Endothelial cell of umbilical vein (primary cell): Measurements from ENCODE around the gene IL1R2.

ENCODE experiments used
- EZH2 ChIP-seq: IDR thresholded peaks from 2 replicates; pipeline ENCODE4 v1.6.1; 2012; ENCODE audit warnings: borderline replicate concordance, low read depth, mild to moderate bottlenecking, moderate library complexity, low read length, inconsistent platforms; ENCODE audit not compliant: severe bottlenecking
- POLR2A ChIP-seq: IDR thresholded peaks from 2 replicates; pipeline ENCODE4 v1.6.1; 2012; ENCODE audit warnings: low read depth, mild to moderate bottlenecking, control low read depth, low read length
- TF ChIP-seq, protein P1 (sequence below), 2 donors: IDR thresholded peaks; 1 replicate in 1 of 2; 2 replicates in 1 of 2; pipeline ENCODE4 v1.5.1; 2011; ENCODE audit warnings: low read length in 2 of 2, mild to moderate bottlenecking in 2 of 2, moderate library complexity in 2 of 2, control low read depth in 1 of 2, inconsistent platforms in 1 of 2, low read depth in 1 of 2; ENCODE audit not compliant: insufficient read depth in 1 of 2; ENCODE audit errors: extremely low read depth in 1 of 2

DNA sequence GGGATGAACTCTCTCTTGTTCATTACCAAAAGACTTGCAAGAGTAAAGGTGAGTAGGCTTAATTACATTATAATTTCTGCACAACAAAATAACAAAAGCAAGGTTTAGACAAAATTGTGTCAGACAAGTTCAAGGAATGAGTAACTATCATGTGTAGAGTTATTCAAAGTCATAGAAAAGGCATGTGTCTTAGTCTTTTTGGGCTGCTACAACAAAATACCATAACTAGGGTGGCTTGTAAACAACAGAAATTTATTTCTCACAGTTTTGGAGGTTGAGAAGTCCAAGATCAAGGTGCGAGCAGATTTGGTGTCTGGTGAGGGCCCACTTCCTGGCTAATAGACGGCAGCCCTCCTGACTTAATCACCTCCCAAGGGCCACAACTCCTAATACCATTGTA, 37.6 kb downstream of the IL1R2 start:
- TF ChIP-seq, protein P1, sequence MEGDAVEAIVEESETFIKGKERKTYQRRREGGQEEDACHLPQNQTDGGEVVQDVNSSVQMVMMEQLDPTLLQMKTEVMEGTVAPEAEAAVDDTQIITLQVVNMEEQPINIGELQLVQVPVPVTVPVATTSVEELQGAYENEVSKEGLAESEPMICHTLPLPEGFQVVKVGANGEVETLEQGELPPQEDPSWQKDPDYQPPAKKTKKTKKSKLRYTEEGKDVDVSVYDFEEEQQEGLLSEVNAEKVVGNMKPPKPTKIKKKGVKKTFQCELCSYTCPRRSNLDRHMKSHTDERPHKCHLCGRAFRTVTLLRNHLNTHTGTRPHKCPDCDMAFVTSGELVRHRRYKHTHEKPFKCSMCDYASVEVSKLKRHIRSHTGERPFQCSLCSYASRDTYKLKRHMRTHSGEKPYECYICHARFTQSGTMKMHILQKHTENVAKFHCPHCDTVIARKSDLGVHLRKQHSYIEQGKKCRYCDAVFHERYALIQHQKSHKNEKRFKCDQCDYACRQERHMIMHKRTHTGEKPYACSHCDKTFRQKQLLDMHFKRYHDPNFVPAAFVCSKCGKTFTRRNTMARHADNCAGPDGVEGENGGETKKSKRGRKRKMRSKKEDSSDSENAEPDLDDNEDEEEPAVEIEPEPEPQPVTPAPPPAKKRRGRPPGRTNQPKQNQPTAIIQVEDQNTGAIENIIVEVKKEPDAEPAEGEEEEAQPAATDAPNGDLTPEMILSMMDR (IDR thresholded peaks at IDR 0.05; ENCODE audit: extremely low read depth in 1 of 2, insufficient read depth in 1 of 2, low read depth in 1 of 2, low read length in 2 of 2) = no peak
- TF ChIP-seq EZH2 (no peak), POLR2A (no peak)
